ENCODE data around the gene PHF3. TPM values are rescaled to one million over a fixed set of nuclear protein-coding genes. Genes with fewer than 3 reads are reported as not detected.

The PHF3 gene
- total RNA-seq, 1 donor from 2014 or later = 38.7 TPM

DNA sequence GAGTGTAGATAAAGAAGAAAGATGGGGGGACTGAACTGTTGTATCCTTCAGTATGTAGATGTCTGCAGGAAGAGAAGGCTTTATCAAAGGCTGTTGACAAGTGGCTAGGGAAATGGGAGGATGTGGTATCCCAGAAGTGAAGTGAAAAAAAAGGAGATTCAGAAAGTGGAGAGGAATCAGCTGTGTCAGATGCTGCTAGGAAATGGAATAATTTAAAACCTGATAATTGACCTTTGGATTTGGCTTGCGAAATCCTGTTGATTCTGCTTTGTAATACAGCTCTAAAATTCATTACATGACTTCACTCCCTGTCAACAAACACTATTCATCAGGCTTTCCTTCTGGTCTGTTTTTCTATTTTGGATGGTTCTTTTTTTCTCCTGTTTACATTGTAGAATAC lies 41.7 kb downstream of the PHF3 start:
- no peaks in the 10 kb centered on the region for H3K36me3 Mint-ChIP-seq (ENCODE audit: unreplicated experiment)
- H3K27ac Mint-ChIP-seq (ENCODE audit: unreplicated experiment) = no peak overlapping the region
- H3K27me3 Mint-ChIP-seq (ENCODE audit: unreplicated experiment) = no peaks in the 10 kb centered on the region
- no peaks in the 10 kb centered on the region for H3K9me3 Mint-ChIP-seq (ENCODE audit: unreplicated experiment)
- peaks cover under 1% of the 10 kb centered on the region for H3K4me1 Mint-ChIP-seq (ENCODE audit: low read depth, unreplicated experiment)
- no peak for DNase-seq
- TF ChIP-seq, protein P1, sequence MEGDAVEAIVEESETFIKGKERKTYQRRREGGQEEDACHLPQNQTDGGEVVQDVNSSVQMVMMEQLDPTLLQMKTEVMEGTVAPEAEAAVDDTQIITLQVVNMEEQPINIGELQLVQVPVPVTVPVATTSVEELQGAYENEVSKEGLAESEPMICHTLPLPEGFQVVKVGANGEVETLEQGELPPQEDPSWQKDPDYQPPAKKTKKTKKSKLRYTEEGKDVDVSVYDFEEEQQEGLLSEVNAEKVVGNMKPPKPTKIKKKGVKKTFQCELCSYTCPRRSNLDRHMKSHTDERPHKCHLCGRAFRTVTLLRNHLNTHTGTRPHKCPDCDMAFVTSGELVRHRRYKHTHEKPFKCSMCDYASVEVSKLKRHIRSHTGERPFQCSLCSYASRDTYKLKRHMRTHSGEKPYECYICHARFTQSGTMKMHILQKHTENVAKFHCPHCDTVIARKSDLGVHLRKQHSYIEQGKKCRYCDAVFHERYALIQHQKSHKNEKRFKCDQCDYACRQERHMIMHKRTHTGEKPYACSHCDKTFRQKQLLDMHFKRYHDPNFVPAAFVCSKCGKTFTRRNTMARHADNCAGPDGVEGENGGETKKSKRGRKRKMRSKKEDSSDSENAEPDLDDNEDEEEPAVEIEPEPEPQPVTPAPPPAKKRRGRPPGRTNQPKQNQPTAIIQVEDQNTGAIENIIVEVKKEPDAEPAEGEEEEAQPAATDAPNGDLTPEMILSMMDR (IDR thresholded peaks at IDR 0.05; ENCODE audit: partially characterized antibody, unreplicated experiment) = no peak
- H3K4me3 Mint-ChIP-seq (ENCODE audit: unreplicated experiment) = no peak overlapping the region

DNA sequence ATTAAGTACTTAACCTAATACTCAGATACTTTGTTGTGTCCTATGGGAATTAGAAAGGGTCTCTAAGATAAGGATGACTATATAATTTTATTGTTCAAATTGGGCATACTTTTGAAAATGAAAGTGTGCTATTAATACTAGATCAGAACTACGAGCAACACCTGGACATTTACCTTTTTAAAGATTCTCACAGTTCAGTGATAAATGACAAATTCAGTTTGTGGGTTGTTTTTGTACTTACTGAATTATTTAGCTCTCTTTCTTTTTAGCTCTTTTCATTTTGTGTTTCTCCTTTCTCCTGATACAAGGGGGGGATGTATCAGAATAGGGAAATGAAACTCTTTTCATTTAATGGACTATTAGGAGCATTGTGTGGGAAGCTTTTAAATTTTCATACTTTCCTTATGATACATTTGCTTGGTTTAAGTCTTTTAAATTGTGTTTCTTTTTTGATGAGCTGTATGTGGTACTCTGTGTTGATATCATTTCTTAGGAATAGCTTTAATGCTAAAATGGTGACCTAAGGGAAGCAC lies 47.5 kb downstream of the PHF3 start:
- H3K9me3 Mint-ChIP-seq (ENCODE audit: unreplicated experiment) = no peaks in the 10 kb centered on the region

DNA sequence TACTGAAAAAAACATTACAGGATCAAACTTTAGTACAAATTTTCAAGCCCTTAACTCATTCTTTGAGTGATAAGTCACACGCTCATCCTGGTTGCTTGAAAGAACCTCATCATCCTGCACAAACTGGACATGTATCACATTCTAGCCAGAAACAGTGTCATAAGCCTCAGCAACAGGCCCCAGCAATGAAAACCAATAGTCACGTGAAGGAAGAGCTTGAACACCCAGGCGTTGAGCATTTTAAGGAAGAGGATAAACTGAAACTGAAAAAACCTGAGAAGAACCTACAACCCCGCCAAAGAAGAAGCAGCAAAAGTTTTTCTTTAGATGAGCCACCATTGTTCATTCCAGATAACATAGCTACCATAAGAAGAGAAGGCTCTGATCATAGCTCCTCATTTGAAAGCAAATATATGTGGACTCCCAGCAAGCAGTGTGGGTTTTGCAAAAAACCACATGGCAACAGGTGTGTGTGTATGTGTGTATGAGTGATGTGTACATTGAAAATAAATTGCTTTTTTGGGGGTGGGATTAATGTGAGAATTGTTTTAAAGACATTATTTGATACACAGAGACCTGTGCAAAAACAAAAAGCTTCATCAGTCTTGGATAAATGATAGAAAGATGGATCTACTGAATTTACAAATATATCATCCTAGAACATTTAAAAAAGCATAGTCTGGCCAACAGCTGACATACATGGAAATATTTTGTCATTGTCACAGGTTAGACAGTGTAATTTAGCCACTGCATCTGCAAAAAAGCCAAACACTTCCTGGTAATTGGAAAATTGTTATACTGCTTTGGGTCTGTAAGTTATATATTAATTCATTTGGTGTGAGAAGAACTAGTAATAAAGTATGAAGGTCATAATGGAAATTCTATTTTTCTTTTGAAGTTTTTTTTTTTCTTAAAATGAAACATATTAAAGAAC lies 50.1 kb downstream of the PHF3 start:
- Mint-ChIP-seq H3K4me1 (ENCODE audit: low read depth, unreplicated experiment) (peaks cover 2% of the 10 kb centered on the region), H3K27me3 (ENCODE audit: unreplicated experiment) (no peaks in the 10 kb centered on the region), H3K9me3 (ENCODE audit: unreplicated experiment) (no peaks in the 10 kb centered on the region), H3K36me3 (ENCODE audit: unreplicated experiment) (peaks cover 4% of the 10 kb centered on the region), H3K27ac (ENCODE audit: unreplicated experiment) (no peak overlapping the region), H3K4me3 (ENCODE audit: unreplicated experiment) (no peak overlapping the region)
- TF ChIP-seq, protein P1 (IDR thresholded peaks at IDR 0.05; ENCODE audit: partially characterized antibody, unreplicated experiment) = no peak
- DNase-seq = no peak

More for the DNA sequence above, 47.5 kb downstream of the PHF3 start:
- H3K4me1 Mint-ChIP-seq (ENCODE audit: low read depth, unreplicated experiment) = peaks cover 2% of the 10 kb centered on the region
- no peak overlapping the region for H3K4me3 Mint-ChIP-seq (ENCODE audit: unreplicated experiment)
- no peaks in the 10 kb centered on the region for H3K27me3 Mint-ChIP-seq (ENCODE audit: unreplicated experiment)
- H3K36me3 Mint-ChIP-seq (ENCODE audit: unreplicated experiment) = no peaks in the 10 kb centered on the region
- DNase-seq = no peak
- TF ChIP-seq, protein P1 (IDR thresholded peaks at IDR 0.05; ENCODE audit: partially characterized antibody, unreplicated experiment) = no peak
- no peak overlapping the region for H3K27ac Mint-ChIP-seq (ENCODE audit: unreplicated experiment)

DNA sequence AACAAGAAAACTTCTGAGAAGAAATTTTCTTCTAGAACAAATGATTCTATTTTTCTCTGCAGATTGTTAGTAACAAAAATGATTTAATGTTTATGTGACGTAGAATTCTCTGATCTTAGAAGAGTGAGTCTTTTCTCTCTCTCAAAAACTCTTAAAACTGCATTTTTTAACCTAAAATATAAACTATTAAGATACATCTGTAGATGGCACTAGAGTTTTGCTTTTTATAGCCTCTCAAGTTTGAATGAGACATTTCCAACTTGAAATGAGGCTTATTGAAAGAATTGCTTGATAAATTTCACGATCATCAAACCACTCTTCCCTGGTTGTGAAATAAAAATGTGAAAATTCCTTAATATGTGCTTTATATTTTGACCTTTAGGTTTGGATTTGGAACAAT lies 53.8 kb downstream of the PHF3 start:
- TF ChIP-seq, protein P1 (IDR thresholded peaks at IDR 0.05; ENCODE audit: partially characterized antibody, unreplicated experiment) = no peak
- no peaks in the 10 kb centered on the region for H3K27me3 Mint-ChIP-seq (ENCODE audit: unreplicated experiment)
- no peaks in the 10 kb centered on the region for H3K4me1 Mint-ChIP-seq (ENCODE audit: low read depth, unreplicated experiment)
- H3K36me3 Mint-ChIP-seq (ENCODE audit: unreplicated experiment) = peaks cover 4% of the 10 kb centered on the region
- H3K4me3 Mint-ChIP-seq (ENCODE audit: unreplicated experiment) = no peak overlapping the region
- DNase-seq = no peak
- no peaks in the 10 kb centered on the region for H3K9me3 Mint-ChIP-seq (ENCODE audit: unreplicated experiment)
- H3K27ac Mint-ChIP-seq (ENCODE audit: unreplicated experiment) = no peak overlapping the region

DNA sequence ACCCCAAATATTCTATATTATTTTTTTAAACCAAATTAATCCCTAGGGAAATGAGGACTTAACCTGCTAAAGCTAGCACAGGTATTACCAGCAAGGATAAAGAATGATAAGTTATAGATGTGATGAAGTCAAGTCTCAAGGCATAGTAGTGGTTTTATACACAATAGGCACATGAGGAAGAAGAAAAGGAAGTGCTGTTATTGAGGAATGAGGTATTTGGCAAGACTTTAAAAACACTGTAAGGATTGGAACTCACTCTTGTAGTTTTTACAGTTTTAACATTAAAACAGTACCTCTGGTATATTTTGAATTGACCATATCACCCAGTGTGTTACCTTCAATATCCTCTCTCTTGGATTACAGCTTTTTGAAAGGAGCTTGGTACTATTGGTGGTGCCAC lies 54.6 kb downstream of the PHF3 start:
- Mint-ChIP-seq H3K27ac (ENCODE audit: unreplicated experiment) (no peak overlapping the region), H3K4me1 (ENCODE audit: low read depth, unreplicated experiment) (no peaks in the 10 kb centered on the region), H3K27me3 (ENCODE audit: unreplicated experiment) (no peaks in the 10 kb centered on the region), H3K9me3 (ENCODE audit: unreplicated experiment) (no peaks in the 10 kb centered on the region), H3K36me3 (ENCODE audit: unreplicated experiment) (peaks cover 4% of the 10 kb centered on the region), H3K4me3 (ENCODE audit: unreplicated experiment) (no peak overlapping the region)
- TF ChIP-seq, protein P1 (IDR thresholded peaks at IDR 0.05; ENCODE audit: partially characterized antibody, unreplicated experiment) = no peak
- no peak for DNase-seq
